RCC 7860 (cell line): ENCODE measurements around the gene SAE1.

Experiments used
- DNase-seq: peaks from one replicate; pipeline ENCODE4 v3.0.0-alpha.2; 2015; ENCODE audit warnings: low spot score
- FAIRE-seq: peaks from 2 replicates; lab custom pipeline; 2012; peaks lifted over from hg19 to GRCh38; lab: Jason Lieb, UNC

Gene SAE1

GRCh38 chr19:47258895-47259555 lies 128.4 kb downstream of the SAE1 start:
- DNase-seq (no peak), FAIRE-seq (no peak)
